SU-DHL-6 (cell line): Measurements from ENCODE around the gene PPP1R14B.

Experiments used
- H2AFZ ChIP-seq: fragments of 200-600 bp; sonication (generic); 2 replicates; pipeline ENCODE4 v1.6.1; 2014; ENCODE audit warnings: low read depth, mild to moderate bottlenecking, moderate library complexity, mixed read lengths, antibody characterized with exemption, low read length; ENCODE audit not compliant: severe bottlenecking
- H3F3A ChIP-seq: fragments of 200-600 bp; shearing (Covaris generic); 2 replicates; pipeline ENCODE4 v1.6.0; 2016; ENCODE audit warnings: antibody characterized with exemption, mild to moderate bottlenecking; ENCODE audit not compliant: insufficient read depth
- H3K27ac ChIP-seq: fragments of 200-600 bp; sonication (generic); 2 replicates; pipeline ENCODE4 v1.5.1; 2016; ENCODE audit warnings: low read depth, mild to moderate bottlenecking, low read length, moderate library complexity, mixed read lengths
- H3K27me3 ChIP-seq: fragments of 200-600 bp; sonication (generic), shearing (Covaris generic); 2 replicates; pipeline ENCODE4 v1.6.0; 2014; ENCODE audit warnings: mild to moderate bottlenecking, low read length
- H3K36me3 ChIP-seq: fragments of 200-600 bp; sonication (generic); 2 replicates; pipeline ENCODE4 v1.6.1; 2014; ENCODE audit warnings: mild to moderate bottlenecking, low read length, mixed read lengths
- H3K4me2 ChIP-seq: fragments of 300-600, 200-600 bp; shearing (Covaris generic), sonication (generic); 2 replicates; pipeline ENCODE4 v1.6.0; 2014; ENCODE audit warnings: low read length, low read depth, mild to moderate bottlenecking; ENCODE audit not compliant: poor library complexity, severe bottlenecking
- H3K4me3 ChIP-seq: fragments of 200-600 bp; sonication (generic); 2 replicates; pipeline ENCODE4 v1.5.1; 2014; ENCODE audit warnings: antibody characterized with exemption, low read length, mild to moderate bottlenecking, mixed read lengths; ENCODE audit not compliant: insufficient read depth, poor library complexity, severe bottlenecking
- H3K79me2 ChIP-seq: fragments of 200-600 bp; sonication (generic); 2 replicates; pipeline ENCODE4 v1.6.1; 2014; ENCODE audit warnings: mild to moderate bottlenecking, low read length, moderate library complexity; ENCODE audit not compliant: insufficient read depth
- H3K9ac ChIP-seq: fragments of 200-600 bp; sonication (generic); 2 replicates; pipeline ENCODE4 v1.7.0; 2014; ENCODE audit warnings: mild to moderate bottlenecking, low read length
- H3K9me2 ChIP-seq: fragments of 200-600 bp; sonication (generic); replicated peaks from 2 replicates; pipeline ENCODE4 v1.6.1; 2014; ENCODE audit warnings: low read length; ENCODE audit not compliant: insufficient read depth
- H3K9me3 ChIP-seq: fragments of 200-600 bp; sonication (generic); 2 replicates; pipeline ENCODE4 v1.6.1; 2014; ENCODE audit warnings: low read length, mixed read lengths; ENCODE audit not compliant: insufficient read depth
- H4K20me1 ChIP-seq: fragments of 200-600 bp; sonication (generic); 2 replicates; pipeline ENCODE4 v1.6.1; 2014; ENCODE audit warnings: low read depth, mild to moderate bottlenecking, antibody characterized with exemption, low read length, moderate library complexity, mixed read lengths
- CTCF ChIP-seq: fragments of 200-600 bp; sonication (generic); IDR thresholded peaks from one replicate; pipeline ENCODE4 v1.5.1; 2017; ENCODE audit warnings: antibody characterized with exemption, mild to moderate bottlenecking, low read length, moderate library complexity; ENCODE audit not compliant: insufficient read depth, poor library complexity, severe bottlenecking
- EZH2phosphoT487 ChIP-seq: fragments of 200-600 bp; sonication (generic), shearing (Covaris generic); conservative IDR thresholded peaks from 2 replicates; pipeline ENCODE4 v1.6.1; 2018; ENCODE audit warnings: mild to moderate bottlenecking, antibody characterized with exemption, low read length, moderate library complexity, mixed read lengths

The PPP1R14B gene, protein sequence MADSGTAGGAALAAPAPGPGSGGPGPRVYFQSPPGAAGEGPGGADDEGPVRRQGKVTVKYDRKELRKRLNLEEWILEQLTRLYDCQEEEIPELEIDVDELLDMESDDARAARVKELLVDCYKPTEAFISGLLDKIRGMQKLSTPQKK

DNA sequence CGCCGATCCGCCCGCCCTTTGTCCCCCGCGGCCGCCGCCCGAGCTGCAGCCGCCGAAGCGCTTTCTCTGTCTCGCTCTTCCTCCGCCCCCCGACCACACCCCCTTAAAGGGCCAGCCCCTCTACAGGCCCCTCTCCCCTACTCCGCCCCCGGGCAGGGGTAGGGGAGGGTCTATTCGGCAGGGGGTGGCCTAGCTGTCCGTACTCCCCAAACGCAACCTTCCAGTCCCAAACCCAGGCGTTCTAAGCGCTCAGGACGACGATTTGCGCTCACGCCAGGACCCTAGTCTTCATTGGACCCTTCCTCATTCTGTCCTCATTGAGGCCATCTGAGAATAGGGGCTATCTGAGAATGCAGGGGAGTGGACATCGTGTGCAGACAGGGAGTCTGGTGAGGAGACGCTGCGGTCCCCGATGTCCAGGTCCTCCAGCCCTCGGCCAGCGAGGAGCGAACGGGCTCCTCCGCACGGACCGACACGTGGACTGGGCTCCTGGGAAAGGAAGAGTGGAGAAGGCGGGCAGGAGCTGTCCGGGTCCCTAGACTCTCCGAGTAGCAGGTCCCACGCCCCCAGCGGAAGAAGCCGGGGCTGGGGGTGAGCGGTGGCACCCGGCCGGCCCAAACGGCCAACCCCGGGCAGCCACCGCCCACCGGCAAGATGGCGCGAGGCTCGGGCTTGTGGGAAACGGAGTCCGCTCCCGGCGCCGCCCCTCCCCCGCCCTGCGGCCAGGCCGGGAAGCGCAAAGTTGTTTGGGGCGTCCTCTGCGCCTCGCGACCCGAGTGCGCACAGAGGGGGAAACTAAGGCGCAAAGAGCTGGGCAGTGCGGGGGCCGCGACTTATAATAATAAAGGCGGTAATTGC lies at the start of gene PPP1R14B:
Gene PPP1R14B, minus strand, starts transcription at position 73 of the 858 bp plus-strand sequence. CDS start 270 bp downstream, outside the sequence.
- Histone ChIP-seq H3K27me3 (no peaks in the 10 kb centered on the region), H3K27ac (peak within 1 kb of the TSS; percentile 90), H3K9me2 (no peaks in the 10 kb centered on the region), H4K20me1 (no peaks in the 10 kb centered on the region), H3K36me3 (no peaks in the 10 kb centered on the region), H3F3A (peaks cover 41% of the 10 kb centered on the region), H3K9me3 (no peaks in the 10 kb centered on the region), H3K4me2 (peak within 1 kb of the TSS; percentile 82), H2AFZ (peak within 1 kb of the TSS; percentile 88), H3K79me2 (peaks cover 22% of the 10 kb centered on the region), H3K4me3 (peak within 1 kb of the TSS; percentile 97), H3K9ac (peak within 1 kb of the TSS; percentile 89)
- TF ChIP-seq CTCF = no peak
- TF ChIP-seq EZH2phosphoT487 = no peak

GRCh38 chr11:64296236-64296635 lies 49.5 kb upstream of the PPP1R14B start:
- H3K9ac ChIP-seq = no peak overlapping the region
- H3K4me2 ChIP-seq = no peak overlapping the region
- TF ChIP-seq EZH2phosphoT487 (no peak), CTCF (no peak)
- H3K9me2 ChIP-seq = no peaks in the 10 kb centered on the region
- H3K27me3 ChIP-seq = no peaks in the 10 kb centered on the region
- no peak overlapping the region for H3K27ac ChIP-seq
- H3K9me3 ChIP-seq = no peaks in the 10 kb centered on the region
- no peaks in the 10 kb centered on the region for H3K36me3 ChIP-seq
- H2AFZ ChIP-seq = no peak overlapping the region
- no peak overlapping the region for H3K4me3 ChIP-seq
- no peaks in the 10 kb centered on the region for H4K20me1 ChIP-seq
- no peaks in the 10 kb centered on the region for H3F3A ChIP-seq
- H3K79me2 ChIP-seq = no peaks in the 10 kb centered on the region

DNA sequence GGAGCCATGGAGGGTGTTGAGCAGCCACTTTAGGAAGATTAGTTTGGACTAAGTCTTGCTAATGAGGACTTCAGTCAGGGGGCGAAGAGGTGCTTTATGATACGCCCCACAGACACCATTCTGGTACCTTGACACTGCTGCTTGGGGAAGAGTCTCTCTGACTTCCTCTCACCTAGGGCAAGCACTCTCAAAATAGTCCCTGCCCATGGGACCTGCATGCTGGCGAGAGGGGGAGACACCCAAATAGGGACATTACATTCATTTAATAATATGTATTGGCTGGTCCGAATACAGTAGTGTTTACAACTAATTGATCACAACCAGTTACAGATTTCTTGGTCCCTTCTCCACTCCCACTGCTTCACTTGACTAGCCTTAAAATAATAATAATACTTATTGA lies 49.0 kb upstream of the PPP1R14B start:
- no peak for TF ChIP-seq EZH2phosphoT487
- TF ChIP-seq CTCF = no peak
- Histone ChIP-seq H3K4me3 (no peak overlapping the region), H3K4me2 (no peak overlapping the region), H3K36me3 (no peaks in the 10 kb centered on the region), H3K9ac (no peak overlapping the region), H3K27ac (no peak overlapping the region), H3K27me3 (no peaks in the 10 kb centered on the region), H3F3A (no peaks in the 10 kb centered on the region), H2AFZ (no peak overlapping the region), H3K9me2 (no peaks in the 10 kb centered on the region), H4K20me1 (no peaks in the 10 kb centered on the region), H3K79me2 (no peaks in the 10 kb centered on the region), H3K9me3 (no peaks in the 10 kb centered on the region)
